ENCODE measurements around the gene VPS13D. TPM values are rescaled to one million over a fixed set of nuclear protein-coding genes. Genes with fewer than 3 reads are reported as not detected.

VPS13D gene
- total RNA-seq, 4 donors from 2014 or later = 137 to 238 (median 191) TPM

DNA sequence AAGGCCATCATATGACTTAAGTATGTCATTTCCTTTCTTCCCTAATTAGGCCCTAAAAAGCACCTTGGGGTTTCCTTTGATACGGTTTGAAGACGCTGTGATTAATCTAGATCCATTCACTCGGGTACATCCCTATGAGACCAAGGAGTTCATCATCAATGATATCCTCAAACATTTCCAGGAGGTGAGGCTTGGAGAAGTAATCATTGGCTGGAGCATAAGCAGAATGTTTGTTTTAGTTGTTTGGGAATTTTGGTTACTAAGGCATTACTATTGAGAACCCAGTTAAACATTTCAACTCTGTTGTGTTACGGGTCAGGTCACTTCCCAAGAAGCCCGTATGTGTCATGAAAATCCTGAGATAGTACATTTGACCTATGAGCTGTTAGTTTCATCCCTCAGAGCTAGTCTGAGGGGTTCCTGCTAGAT lies 185.2 kb downstream of the VPS13D start:
- H3K36me3 ChIP-seq = peaks cover 14 to 17% of the 10 kb centered on the region in 2 donors
- no peak overlapping the region for H3K4me3 ChIP-seq (replicated peaks in 1 of 3)
- H3K27me3 ChIP-seq = no peaks in the 10 kb centered on the region
- TF ChIP-seq POLR2A (IDR thresholded peaks at IDR 0.05) = no peak
- no peak for DNase-seq
- H3K4me1 ChIP-seq = peaks cover 9 to 11% of the 10 kb centered on the region in 2 donors
- H3K27ac ChIP-seq = no peak overlapping the region
- H3K9me3 ChIP-seq = no peaks in the 10 kb centered on the region
- intact Hi-C loops (cut with DNase I) = no loop called here
- WGBS, 2 donors = 71 to 92% methylated on average over 5 of the region's 5 CpGs

DNA sequence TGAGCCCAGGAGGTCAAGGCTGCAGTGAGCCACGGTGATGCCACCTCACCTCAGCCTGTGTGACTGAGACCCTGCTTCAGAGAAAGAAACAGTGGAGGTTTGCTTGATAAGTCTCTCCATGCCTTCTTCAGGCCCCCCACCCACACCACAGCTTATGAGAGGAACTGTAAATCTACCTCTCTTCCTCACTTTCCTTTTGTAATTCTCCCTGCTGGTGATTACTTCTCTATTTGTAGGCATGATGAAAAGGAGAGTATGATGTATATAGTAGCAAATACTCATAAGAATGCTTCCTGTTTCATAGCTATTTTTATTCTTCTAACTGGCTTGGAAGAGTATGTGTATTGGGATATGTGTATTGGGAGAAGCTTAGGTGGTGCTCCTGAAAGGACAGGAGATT lies 186.3 kb downstream of the VPS13D start:
- no peak for DNase-seq
- no peak for TF ChIP-seq POLR2A (IDR thresholded peaks at IDR 0.05)
- TF ChIP-seq, protein P1, sequence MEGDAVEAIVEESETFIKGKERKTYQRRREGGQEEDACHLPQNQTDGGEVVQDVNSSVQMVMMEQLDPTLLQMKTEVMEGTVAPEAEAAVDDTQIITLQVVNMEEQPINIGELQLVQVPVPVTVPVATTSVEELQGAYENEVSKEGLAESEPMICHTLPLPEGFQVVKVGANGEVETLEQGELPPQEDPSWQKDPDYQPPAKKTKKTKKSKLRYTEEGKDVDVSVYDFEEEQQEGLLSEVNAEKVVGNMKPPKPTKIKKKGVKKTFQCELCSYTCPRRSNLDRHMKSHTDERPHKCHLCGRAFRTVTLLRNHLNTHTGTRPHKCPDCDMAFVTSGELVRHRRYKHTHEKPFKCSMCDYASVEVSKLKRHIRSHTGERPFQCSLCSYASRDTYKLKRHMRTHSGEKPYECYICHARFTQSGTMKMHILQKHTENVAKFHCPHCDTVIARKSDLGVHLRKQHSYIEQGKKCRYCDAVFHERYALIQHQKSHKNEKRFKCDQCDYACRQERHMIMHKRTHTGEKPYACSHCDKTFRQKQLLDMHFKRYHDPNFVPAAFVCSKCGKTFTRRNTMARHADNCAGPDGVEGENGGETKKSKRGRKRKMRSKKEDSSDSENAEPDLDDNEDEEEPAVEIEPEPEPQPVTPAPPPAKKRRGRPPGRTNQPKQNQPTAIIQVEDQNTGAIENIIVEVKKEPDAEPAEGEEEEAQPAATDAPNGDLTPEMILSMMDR (IDR thresholded peaks at IDR 0.05) = no peak
- Histone ChIP-seq H3K9me3 (no peaks in the 10 kb centered on the region), H3K4me3 (replicated peaks in 1 of 3) (no peak overlapping the region), H3K36me3 (peaks cover 17 to 18% of the 10 kb centered on the region in 2 donors), H3K27ac (no peak overlapping the region), H3K4me1 (peaks cover 0 to 6% of the 10 kb centered on the region in 2 donors), H3K27me3 (no peaks in the 10 kb centered on the region)
- intact Hi-C loops (cut with DNase I) = no loop called here
- WGBS, 2 donors = 77 to 100% methylated on average over 1 of the region's 1 CpG

DNA sequence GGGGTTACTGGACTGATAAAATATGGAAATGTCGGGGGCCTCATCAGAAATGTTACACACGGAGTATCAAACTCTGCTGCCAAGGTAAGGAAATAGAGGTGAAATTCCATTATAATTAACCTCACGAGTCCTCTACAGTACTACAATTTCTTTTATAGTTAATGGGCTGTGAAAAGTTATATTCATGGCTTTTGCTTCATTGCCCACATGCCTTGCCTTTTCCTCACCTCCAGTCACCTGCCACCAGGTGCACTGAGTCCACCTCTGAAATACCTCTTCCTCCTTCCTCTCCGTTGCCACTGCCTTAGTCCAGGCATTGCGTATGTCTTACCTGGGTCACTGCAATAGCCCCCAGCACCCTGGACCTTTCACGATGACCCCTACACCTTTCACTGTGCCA lies 186.9 kb downstream of the VPS13D start:
- no peak for DNase-seq
- Histone ChIP-seq H3K4me3 (replicated peaks in 1 of 3) (no peak overlapping the region), H3K9me3 (no peaks in the 10 kb centered on the region), H3K27ac (no peak overlapping the region), H3K27me3 (no peaks in the 10 kb centered on the region), H3K36me3 (peaks cover 17 to 18% of the 10 kb centered on the region in 2 donors), H3K4me1 (peaks cover 0 to 6% of the 10 kb centered on the region in 2 donors)
- intact Hi-C loops (cut with DNase I) = no loop called here
- 96% methylated on average over 6 of the region's 6 CpGs for WGBS, 2 donors
- no peak for TF ChIP-seq POLR2A (IDR thresholded peaks at IDR 0.05)
- TF ChIP-seq, protein P1 (IDR thresholded peaks at IDR 0.05) = no peak

DNA sequence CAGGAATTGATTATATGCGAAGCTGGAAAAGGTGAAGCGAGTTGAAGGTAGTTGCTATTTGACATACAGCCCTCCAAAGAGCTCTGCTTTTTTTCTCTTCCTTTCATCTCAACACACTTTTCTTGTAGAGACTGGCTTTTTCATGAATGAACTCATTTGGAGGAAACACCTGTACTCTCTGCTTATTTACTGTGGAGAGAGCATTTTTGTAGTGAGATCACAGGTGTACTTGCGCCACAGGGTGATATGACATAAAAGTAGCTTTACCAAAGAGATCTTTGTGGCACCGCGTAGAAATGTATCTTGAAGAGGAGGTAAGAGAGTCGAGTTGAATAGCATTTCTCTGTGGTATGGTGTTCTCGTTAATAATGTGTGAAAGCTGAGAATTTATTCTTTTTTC lies 187.6 kb downstream of the VPS13D start:
- DNase-seq = no peak
- Histone ChIP-seq H3K4me3 (replicated peaks in 1 of 3) (no peak overlapping the region), H3K27ac (no peak overlapping the region), H3K36me3 (peaks cover 17 to 18% of the 10 kb centered on the region in 2 donors), H3K9me3 (no peaks in the 10 kb centered on the region), H3K27me3 (no peaks in the 10 kb centered on the region), H3K4me1 (peaks cover 0 to 6% of the 10 kb centered on the region in 2 donors)
- TF ChIP-seq POLR2A (IDR thresholded peaks at IDR 0.05) = no peak
- TF ChIP-seq, protein P1 (IDR thresholded peaks at IDR 0.05) = no peak
- intact Hi-C loops (cut with DNase I) = no loop called here
- 95 to 97% methylated on average over 7 of the region's 7 CpGs for WGBS, 2 donors

DNA sequence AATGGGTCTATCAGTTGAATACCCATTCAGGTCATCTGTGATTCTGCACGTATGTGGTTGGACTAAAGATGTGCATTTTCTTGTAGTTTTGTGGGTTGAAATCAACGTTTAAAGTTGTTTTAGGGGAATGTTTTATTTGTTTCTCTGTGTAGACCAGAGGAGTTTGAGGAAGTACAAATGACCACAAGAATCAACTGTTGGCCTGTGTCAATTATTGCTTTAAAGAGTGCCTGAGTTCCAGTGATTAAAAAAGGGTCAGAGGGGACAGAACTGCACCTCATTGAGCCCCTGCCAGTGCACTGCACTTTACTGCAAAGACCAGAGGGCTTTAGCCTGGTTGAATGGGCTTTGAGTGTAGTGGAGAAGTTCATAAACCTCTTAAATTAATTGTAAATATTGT lies 190.3 kb downstream of the VPS13D start:
- WGBS, 2 donors = 80 to 81% methylated on average over 2 of the region's 2 CpGs
- Histone ChIP-seq H3K27me3 (no peaks in the 10 kb centered on the region), H3K4me1 (peaks cover 24 to 30% of the 10 kb centered on the region in 2 donors), H3K27ac (no peak overlapping the region), H3K36me3 (peaks cover 17 to 18% of the 10 kb centered on the region in 2 donors), H3K9me3 (no peaks in the 10 kb centered on the region), H3K4me3 (replicated peaks in 1 of 3) (no peak overlapping the region)
- intact Hi-C loops (cut with DNase I) = no loop called here
- no peak for TF ChIP-seq POLR2A (IDR thresholded peaks at IDR 0.05)
- TF ChIP-seq, protein P1 (IDR thresholded peaks at IDR 0.05) = no peak
- no peak for DNase-seq

DNA sequence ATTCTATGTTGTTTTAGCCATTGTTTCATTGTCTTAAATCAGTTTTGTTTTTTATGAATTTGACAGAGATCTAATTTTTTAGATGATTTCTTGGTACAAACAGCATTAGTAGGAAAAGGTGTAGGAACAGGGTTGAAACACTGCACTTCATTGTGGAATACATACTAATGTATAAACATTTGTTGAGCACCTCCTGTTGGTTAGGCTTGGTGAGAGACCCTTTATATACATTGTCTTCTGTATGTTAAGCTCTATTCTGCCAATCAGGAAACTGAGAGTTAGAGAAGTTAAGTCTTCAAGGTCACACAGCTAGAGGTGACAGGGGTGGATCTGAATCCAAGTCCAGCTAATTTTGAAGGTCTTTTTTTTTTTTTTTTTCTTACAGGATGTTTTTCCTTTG lies 192.7 kb downstream of the VPS13D start:
- intact Hi-C loops (cut with DNase I) = no loop called here
- Histone ChIP-seq H3K4me3 (replicated peaks in 1 of 3) (no peak overlapping the region), H3K27me3 (no peaks in the 10 kb centered on the region), H3K9me3 (no peaks in the 10 kb centered on the region), H3K4me1 (peaks cover 24 to 30% of the 10 kb centered on the region in 2 donors), H3K27ac (peak overlapping the region in 2 of 3 donors; percentile 48 to 66), H3K36me3 (peaks cover 7% of the 10 kb centered on the region in 2 donors)
- TF ChIP-seq, protein P1 (IDR thresholded peaks at IDR 0.05) = no peak
- no peak for TF ChIP-seq POLR2A (IDR thresholded peaks at IDR 0.05)
- DNase-seq = no peak

All from thyroid gland (tissue), 4 donors.